Activated naive CD4-positive, alpha-beta T cell treated with anti-CD3 and anti-CD28 coated beads for 36 hours (primary cell): Measurements from ENCODE around the gene ATL1. TPM values are rescaled to one million over a fixed set of nuclear protein-coding genes. Genes with fewer than 3 reads are reported as not detected.

Experiments used
- CTCF ChIA-PET: fragments of 350-600 bp; sonication (Branson Sonifier 250); formaldehyde crosslinking; loops from one replicate; lab custom pipeline; 2021; ENCODE audit warnings: antibody characterized with exemption; lab: Charles Lee
- DNase-seq: peaks from one replicate; pipeline ENCODE4 v3.0.0-alpha.2; 2020
- H3K27ac Mint-ChIP-seq: one replicate; pipeline ENCODE4 v1.8.0; 2021; ENCODE audit warnings: mild to moderate bottlenecking, mixed read lengths
- H3K27me3 Mint-ChIP-seq: one replicate; pipeline ENCODE4 v1.8.0; 2021; ENCODE audit warnings: low read depth, mixed read lengths
- H3K36me3 Mint-ChIP-seq: one replicate; pipeline ENCODE4 v1.8.0; 2021; ENCODE audit warnings: low read depth, mixed read lengths
- H3K4me1 Mint-ChIP-seq: one replicate; pipeline ENCODE4 v1.8.0; 2021; ENCODE audit warnings: low read depth, mixed read lengths
- H3K4me3 Mint-ChIP-seq: one replicate; pipeline ENCODE4 v1.8.0; 2021; ENCODE audit warnings: mild to moderate bottlenecking, moderate library complexity, mixed read lengths
- H3K9me3 Mint-ChIP-seq: one replicate; pipeline ENCODE4 v1.8.0; 2021; ENCODE audit warnings: mixed read lengths
- intact Hi-C: fragments of 100-400 bp; cut with micrococcal nuclease; formaldehyde crosslinking; loops from one replicate; pipeline ENCODE4 v1.15.1; 2023
- total RNA-seq, 2 experiments: library from RNA; stranded (reverse); gene quantifications; one replicate each; pipeline ENCODE4 v1.2.3, GENCODE V29; 2021

The ATL1 gene
- total RNA-seq, 2 experiments from 2014 or later, result 1.0 TPM; not detected in 1

DNA sequence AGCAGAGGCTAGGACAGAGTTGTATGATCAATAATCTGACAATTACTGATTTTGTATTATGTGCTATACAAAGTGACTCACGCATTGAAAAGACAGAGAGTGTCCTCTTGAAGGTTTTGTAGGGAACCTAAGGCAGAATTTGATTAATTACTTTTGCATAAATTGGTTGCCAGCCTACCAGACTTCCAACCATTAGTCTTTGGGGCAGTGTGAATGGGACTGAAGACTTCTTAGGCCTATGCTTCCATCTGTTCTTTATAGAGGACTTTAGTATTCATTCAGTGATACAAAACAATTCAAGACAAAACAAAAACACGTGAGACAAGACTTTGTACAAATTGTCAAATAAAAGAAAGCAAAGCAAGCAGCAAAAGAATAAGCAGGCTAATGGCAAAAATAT lies 46.5 kb downstream of the ATL1 start:
- H3K27ac Mint-ChIP-seq, result no peak overlapping the region
- CTCF ChIA-PET, result interaction anchor here (0.6 to 1.4 kb wide), 4 partner anchors 13 to 347 kb away, joined by 3 to 5 read pairs (median 3); no protein-coding TSS in a partner anchor
- no peaks in the 10 kb centered on the region for H3K27me3 Mint-ChIP-seq
- intact Hi-C loops, result no loop called here
- DNase-seq, result no peak
- no peaks in the 10 kb centered on the region for H3K36me3 Mint-ChIP-seq
- no peaks in the 10 kb centered on the region for H3K4me1 Mint-ChIP-seq
- no peak overlapping the region for H3K4me3 Mint-ChIP-seq
- no peaks in the 10 kb centered on the region for H3K9me3 Mint-ChIP-seq

DNA sequence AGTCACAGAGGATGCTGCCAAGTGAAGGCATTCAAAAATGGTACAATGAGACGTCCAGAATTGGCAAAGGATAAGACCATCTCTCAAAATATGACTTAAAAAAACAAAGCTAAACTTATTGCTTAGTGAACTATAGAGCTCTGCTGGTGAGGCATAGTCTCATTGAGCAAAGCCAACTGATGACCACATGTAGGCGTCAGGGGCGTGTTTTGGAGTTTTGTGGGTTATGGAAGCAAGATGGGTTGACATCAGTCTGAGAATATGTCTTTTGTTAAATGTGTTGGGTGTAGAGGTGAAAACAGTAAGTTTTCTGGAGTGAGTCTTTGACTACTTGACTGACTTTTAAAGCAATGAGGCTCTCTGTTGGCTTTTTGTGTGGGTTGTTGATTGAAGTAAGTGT lies 47.2 kb downstream of the ATL1 start:
- DNase-seq, result peak; percentile 20
- Mint-ChIP-seq H3K36me3 (no peaks in the 10 kb centered on the region), H3K27ac (no peak overlapping the region), H3K9me3 (no peaks in the 10 kb centered on the region), H3K4me1 (no peaks in the 10 kb centered on the region), H3K27me3 (no peaks in the 10 kb centered on the region), H3K4me3 (no peak overlapping the region)
- intact Hi-C loops, result no loop called here
- CTCF ChIA-PET, result interaction anchor here (0.6 to 1.4 kb wide), 3 partner anchors 9 to 347 kb away, joined by 3 to 5 read pairs (median 3); no protein-coding TSS in a partner anchor

DNA sequence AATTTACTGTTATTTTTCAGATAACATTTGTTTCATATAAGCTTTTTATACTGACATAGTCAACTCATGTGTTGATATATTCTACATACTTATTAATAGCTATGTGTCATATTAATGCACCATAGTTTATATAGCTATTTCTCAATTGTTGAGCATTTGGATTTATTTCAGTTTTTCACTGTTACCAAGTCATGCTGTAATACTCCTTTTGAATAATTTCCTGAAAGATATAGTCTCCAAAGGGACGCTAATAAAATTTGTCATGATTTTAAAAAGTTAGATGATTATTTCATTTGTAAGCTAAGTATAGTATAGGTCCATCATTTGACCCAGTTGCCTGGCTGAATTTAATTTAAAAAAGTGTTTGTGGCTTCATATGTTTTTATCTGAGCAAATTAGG lies 47.8 kb downstream of the ATL1 start:
- CTCF ChIA-PET, result interaction anchor here (1.3 kb wide), 1 partner anchor 8 kb away, joined by 3 read pairs; no protein-coding TSS in a partner anchor
- no peaks in the 10 kb centered on the region for H3K36me3 Mint-ChIP-seq
- no peaks in the 10 kb centered on the region for H3K27me3 Mint-ChIP-seq
- no peak overlapping the region for H3K4me3 Mint-ChIP-seq
- no peak overlapping the region for H3K27ac Mint-ChIP-seq
- DNase-seq, result no peak
- H3K4me1 Mint-ChIP-seq, result no peaks in the 10 kb centered on the region
- intact Hi-C loops, result no loop called here
- no peaks in the 10 kb centered on the region for H3K9me3 Mint-ChIP-seq

DNA sequence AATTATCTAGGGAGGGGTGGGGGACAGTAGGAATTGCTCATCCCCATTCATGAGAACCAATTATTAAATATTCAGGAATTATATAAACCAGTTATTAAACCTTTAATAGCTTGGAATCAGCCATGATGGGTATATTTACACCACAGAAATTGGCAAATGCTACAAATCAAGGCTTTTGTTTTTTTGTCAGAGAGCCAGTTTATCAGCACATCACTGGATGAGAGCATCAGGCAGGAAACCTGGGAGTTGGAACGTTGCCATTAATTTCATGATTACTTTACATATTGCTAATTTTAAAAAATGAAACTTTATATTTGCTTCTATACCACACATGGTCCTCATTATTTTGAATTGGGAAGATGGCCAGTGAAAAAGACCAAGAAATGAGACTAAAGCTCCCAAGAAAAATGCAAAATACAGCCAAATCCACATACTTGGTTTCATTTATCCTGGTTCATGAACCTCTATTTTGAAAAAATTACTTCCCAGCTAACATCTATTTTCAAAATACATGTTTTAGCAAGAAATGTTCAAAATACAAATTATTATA lies 48.4 kb downstream of the ATL1 start:
- Mint-ChIP-seq H3K9me3 (no peaks in the 10 kb centered on the region), H3K4me1 (no peaks in the 10 kb centered on the region), H3K27me3 (no peaks in the 10 kb centered on the region), H3K36me3 (no peaks in the 10 kb centered on the region), H3K4me3 (no peak overlapping the region), H3K27ac (no peak overlapping the region)
- intact Hi-C loops, result no loop called here
- CTCF ChIA-PET, result interaction anchor here (1.3 kb wide), 1 partner anchor 7 kb away, joined by 3 read pairs; no protein-coding TSS in a partner anchor
- no peak for DNase-seq

DNA sequence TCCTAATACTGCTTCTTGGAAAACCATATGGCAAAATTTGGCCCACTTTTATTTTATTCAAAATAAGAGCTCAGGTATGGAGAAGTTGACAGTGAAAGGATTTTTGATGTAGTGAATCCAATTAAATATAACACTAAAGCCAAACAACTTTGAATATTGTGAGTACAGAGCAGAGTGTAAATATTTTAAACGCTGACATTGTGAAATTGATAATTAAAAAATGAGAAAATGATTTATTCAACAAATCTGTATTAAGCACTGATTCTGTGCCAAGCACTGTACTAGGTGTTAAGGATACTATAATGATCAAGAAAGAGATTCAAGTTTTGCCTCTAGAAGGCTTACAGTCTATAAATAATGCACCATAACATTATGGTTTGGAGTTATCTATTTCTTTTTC lies 50.5 kb downstream of the ATL1 start:
- DNase-seq, result no peak
- H3K9me3 Mint-ChIP-seq, result no peaks in the 10 kb centered on the region
- no peaks in the 10 kb centered on the region for H3K27me3 Mint-ChIP-seq
- intact Hi-C loops, result no loop called here
- no peaks in the 10 kb centered on the region for H3K4me1 Mint-ChIP-seq
- CTCF ChIA-PET, result interaction anchor here (1.0 kb wide), 1 partner anchor 166 kb away, joined by 4 read pairs; no protein-coding TSS in a partner anchor
- no peak overlapping the region for H3K27ac Mint-ChIP-seq
- H3K4me3 Mint-ChIP-seq, result no peak overlapping the region
- H3K36me3 Mint-ChIP-seq, result no peaks in the 10 kb centered on the region

DNA sequence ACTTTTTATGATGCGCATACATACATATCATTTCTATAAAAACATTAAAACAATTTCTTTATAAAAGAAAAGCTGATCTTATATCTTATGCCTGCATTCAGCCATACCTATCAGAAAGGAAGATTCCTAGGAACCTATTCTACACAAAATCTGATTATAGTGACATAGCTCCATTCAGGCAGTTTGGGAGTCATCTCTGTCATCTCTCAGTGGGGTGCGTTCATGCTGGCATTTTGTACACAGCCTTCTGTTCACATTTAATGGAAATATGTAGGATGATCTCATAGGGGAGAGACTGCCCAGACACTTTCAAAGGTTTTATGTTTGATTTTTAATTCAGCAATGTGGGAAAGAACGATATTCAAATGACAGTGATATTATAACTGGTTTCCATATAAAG lies 52.9 kb downstream of the ATL1 start:
- CTCF ChIA-PET, result interaction anchor here (2.0 kb wide), 1 partner anchor 248 kb away, joined by 4 read pairs; no protein-coding TSS in a partner anchor

DNA sequence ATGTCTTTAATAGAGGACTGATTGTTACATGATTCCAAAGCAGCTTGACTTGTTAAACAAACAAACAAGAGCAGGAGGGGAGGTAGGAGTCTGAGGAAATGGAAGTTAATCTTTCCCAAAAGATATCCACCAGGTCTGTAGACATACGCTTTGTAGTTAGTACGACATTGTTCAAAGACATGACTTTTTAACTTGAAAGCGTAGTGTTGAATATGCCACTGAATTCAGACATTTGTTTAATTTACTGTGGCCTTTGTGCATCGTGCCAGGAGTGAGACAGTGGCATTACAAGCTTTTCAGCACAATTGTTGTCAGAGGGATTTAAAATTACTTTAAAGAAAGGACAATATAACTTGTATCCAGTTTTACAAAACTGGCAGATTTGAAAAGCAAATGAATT lies 55.1 kb downstream of the ATL1 start:
- Mint-ChIP-seq H3K36me3 (no peaks in the 10 kb centered on the region), H3K27me3 (no peaks in the 10 kb centered on the region), H3K4me1 (no peaks in the 10 kb centered on the region), H3K9me3 (no peaks in the 10 kb centered on the region), H3K4me3 (no peak overlapping the region), H3K27ac (no peak overlapping the region)
- CTCF ChIA-PET, result interaction anchor here (0.7 to 1.1 kb wide), 3 partner anchors 7 to 158 kb away, joined by 3 read pairs; no protein-coding TSS in a partner anchor
- DNase-seq, result no peak
- intact Hi-C loops, result no loop called here

More for the DNA sequence above, 52.9 kb downstream of the ATL1 start:
- Mint-ChIP-seq H3K27ac (no peak overlapping the region), H3K4me3 (no peak overlapping the region), H3K4me1 (no peaks in the 10 kb centered on the region), H3K9me3 (no peaks in the 10 kb centered on the region), H3K27me3 (no peaks in the 10 kb centered on the region), H3K36me3 (no peaks in the 10 kb centered on the region)
- intact Hi-C loops, result no loop called here
- no peak for DNase-seq

DNA sequence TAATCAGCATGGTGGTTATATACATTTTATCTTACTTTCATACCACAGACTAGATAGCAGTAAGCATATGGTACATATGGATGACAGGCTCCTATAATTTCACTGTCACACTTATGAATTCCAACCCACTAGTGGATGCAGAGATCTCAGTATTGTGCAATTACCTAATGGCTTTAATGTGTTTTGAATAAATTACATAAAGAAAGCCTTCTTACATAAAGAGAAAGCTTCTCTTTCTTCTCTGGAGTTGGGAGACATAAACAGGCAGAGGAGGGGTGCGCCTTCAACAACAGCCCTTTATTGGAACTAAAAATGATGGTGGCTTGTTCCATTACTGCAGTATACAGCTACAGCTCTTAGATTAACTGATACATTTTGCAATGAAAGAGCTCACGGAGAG lies 55.6 kb downstream of the ATL1 start:
- intact Hi-C loops, result no loop called here
- no peak for DNase-seq
- H3K4me3 Mint-ChIP-seq, result no peak overlapping the region
- H3K9me3 Mint-ChIP-seq, result no peaks in the 10 kb centered on the region
- H3K27ac Mint-ChIP-seq, result no peak overlapping the region
- CTCF ChIA-PET, result interaction anchor here (0.7 to 1.2 kb wide), 4 partner anchors 8 to 160 kb away, joined by 3 read pairs; no protein-coding TSS in a partner anchor
- H3K36me3 Mint-ChIP-seq, result no peaks in the 10 kb centered on the region
- H3K4me1 Mint-ChIP-seq, result no peaks in the 10 kb centered on the region
- no peaks in the 10 kb centered on the region for H3K27me3 Mint-ChIP-seq

DNA sequence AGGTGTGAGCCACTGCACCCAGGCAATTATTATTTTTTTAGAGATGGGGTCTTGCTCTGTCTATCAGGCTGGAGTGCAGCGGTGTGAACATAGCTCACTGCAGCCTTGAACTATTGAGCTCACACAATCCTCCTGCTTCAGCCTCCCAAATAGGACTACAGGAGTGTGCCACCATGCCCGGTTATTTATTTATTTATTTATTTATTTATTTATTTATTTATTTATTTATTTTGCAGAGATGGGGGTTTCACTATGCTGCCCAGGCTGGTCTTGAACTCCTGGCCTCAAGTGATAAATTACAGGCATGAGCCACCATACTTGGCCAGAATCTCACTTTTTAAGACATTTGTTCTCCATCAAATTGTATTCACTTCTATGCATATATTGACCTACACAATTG lies 56.3 kb downstream of the ATL1 start:
- DNase-seq, result no peak
- CTCF ChIA-PET, result interaction anchor here (0.5 to 1.2 kb wide), 4 partner anchors 9 to 375 kb away, joined by 3 read pairs; no protein-coding TSS in a partner anchor
- no peaks in the 10 kb centered on the region for H3K9me3 Mint-ChIP-seq
- H3K27ac Mint-ChIP-seq, result no peak overlapping the region
- H3K4me1 Mint-ChIP-seq, result no peaks in the 10 kb centered on the region
- intact Hi-C loops, result no loop called here
- H3K4me3 Mint-ChIP-seq, result no peak overlapping the region
- H3K27me3 Mint-ChIP-seq, result no peaks in the 10 kb centered on the region
- H3K36me3 Mint-ChIP-seq, result no peaks in the 10 kb centered on the region

DNA sequence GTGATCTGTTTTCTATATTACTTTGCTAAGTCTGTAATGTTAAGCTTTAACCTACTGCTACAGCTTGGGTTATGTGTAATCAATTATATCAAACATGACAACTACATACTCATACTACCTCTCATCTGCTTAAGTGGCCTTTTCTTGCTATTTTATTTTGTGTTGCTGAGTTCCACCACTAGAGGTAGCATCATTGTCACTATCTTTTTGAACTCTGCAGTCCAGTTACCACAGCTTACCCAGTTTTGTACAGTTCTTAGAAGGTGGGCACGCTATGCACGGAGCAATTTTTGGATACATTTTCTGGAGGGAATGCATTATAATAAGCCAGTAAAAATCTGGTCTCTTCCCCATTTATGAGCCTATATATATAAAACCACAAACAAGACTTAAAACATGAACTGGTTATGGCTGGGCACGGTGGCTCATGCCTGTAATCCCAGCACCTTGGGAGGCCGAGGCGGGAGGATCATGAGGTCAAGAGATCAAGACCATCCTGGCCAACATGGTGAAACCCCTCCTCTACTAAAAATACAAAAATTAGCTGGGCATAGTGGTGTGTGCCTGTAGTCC lies 59.7 kb downstream of the ATL1 start:
- Mint-ChIP-seq H3K4me3 (no peak overlapping the region), H3K27ac (no peak overlapping the region), H3K4me1 (no peaks in the 10 kb centered on the region), H3K36me3 (no peaks in the 10 kb centered on the region), H3K9me3 (no peaks in the 10 kb centered on the region), H3K27me3 (no peaks in the 10 kb centered on the region)
- DNase-seq, result no peak
- CTCF ChIA-PET, result interaction anchor here (0.6 to 3.2 kb wide), 11 partner anchors 9 to 240 kb away, joined by 3 to 27 read pairs (median 5); no protein-coding TSS in a partner anchor
- intact Hi-C loops, result loop anchor here (1.0 to 2.0 kb wide), 4 partner anchors 93 to 241 kb away; no protein-coding TSS in a partner anchor

DNA sequence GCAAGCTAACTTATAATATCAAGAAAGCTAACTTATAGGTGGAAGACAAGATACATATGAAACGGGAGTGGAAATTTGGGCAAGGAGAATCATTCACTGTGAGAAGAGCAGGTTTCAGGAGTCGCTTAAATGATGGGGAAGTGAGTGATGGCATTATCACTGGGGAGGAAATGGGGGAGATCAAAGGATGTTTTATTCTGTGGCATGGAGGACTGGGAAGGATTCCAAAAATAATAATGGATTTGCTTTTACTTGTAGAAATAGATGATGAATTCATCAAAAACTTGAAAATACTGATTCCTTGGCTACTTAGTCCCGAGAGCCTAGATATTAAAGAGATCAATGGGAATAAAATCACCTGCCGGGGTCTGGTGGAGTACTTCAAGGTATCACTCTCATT lies 60.4 kb downstream of the ATL1 start:
- no peaks in the 10 kb centered on the region for H3K9me3 Mint-ChIP-seq
- DNase-seq, result no peak
- no peaks in the 10 kb centered on the region for H3K36me3 Mint-ChIP-seq
- CTCF ChIA-PET, result interaction anchor here (0.5 to 3.2 kb wide), 9 partner anchors 9 to 301 kb away, joined by 3 to 27 read pairs (median 6); no protein-coding TSS in a partner anchor
- no peak overlapping the region for H3K27ac Mint-ChIP-seq
- H3K4me1 Mint-ChIP-seq, result no peaks in the 10 kb centered on the region
- no peaks in the 10 kb centered on the region for H3K27me3 Mint-ChIP-seq
- H3K4me3 Mint-ChIP-seq, result no peak overlapping the region
- intact Hi-C loops, result no loop called here

DNA sequence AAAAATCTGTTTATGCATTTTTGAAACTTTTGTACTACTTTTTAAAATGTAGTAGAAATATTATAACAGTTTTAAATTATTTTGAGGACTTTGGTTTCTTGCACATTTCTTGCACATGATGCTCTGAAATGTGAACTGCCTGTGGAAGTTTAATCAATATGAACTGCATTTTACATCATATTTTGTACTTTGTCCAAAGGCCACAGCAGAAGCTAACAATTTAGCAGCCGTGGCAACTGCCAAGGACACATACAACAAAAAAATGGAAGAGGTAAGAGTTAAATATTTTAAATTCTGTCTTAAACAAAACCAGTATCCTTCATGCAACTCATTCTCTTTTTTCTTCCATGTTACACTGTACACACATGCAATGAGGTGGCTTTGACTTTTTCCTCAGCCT lies 63.0 kb downstream of the ATL1 start:
- CTCF ChIA-PET, result no interaction called here
- no peaks in the 10 kb centered on the region for H3K36me3 Mint-ChIP-seq

More for the DNA sequence above, 63.0 kb downstream of the ATL1 start:
- no peak overlapping the region for H3K4me3 Mint-ChIP-seq
- no peak for DNase-seq
- H3K27me3 Mint-ChIP-seq, result no peaks in the 10 kb centered on the region
- H3K27ac Mint-ChIP-seq, result no peak overlapping the region
- no peaks in the 10 kb centered on the region for H3K4me1 Mint-ChIP-seq
- no peaks in the 10 kb centered on the region for H3K9me3 Mint-ChIP-seq
- intact Hi-C loops, result no loop called here
